ENCODE data around the gene ZBED4.

GRCh38 chr22:49901457-49901856 is 47.8 kb downstream of the ZBED4 start:
- no peak for TF ChIP-seq CTCF (conservative IDR thresholded peaks at IDR 0.05 in 1 of 2, IDR thresholded peaks at IDR 0.05 in 1 of 2; ENCODE audit: low read depth in 1 of 2, low read length in 2 of 2)
- TF ChIP-seq EZH2 (IDR thresholded peaks at IDR 0.05; ENCODE audit: low read length, missing control alignments) = no peak

Data from fibroblast of lung (primary cell).